ENCODE data around the gene NOCT. TPM values are rescaled to one million over a fixed set of nuclear protein-coding genes. Genes with fewer than 3 reads are reported as not detected.

The NOCT gene
- total and polyA plus RNA-seq, 3 donors from 2014 or later: 7.7 to 19.3 (median 19.0) TPM

DNA sequence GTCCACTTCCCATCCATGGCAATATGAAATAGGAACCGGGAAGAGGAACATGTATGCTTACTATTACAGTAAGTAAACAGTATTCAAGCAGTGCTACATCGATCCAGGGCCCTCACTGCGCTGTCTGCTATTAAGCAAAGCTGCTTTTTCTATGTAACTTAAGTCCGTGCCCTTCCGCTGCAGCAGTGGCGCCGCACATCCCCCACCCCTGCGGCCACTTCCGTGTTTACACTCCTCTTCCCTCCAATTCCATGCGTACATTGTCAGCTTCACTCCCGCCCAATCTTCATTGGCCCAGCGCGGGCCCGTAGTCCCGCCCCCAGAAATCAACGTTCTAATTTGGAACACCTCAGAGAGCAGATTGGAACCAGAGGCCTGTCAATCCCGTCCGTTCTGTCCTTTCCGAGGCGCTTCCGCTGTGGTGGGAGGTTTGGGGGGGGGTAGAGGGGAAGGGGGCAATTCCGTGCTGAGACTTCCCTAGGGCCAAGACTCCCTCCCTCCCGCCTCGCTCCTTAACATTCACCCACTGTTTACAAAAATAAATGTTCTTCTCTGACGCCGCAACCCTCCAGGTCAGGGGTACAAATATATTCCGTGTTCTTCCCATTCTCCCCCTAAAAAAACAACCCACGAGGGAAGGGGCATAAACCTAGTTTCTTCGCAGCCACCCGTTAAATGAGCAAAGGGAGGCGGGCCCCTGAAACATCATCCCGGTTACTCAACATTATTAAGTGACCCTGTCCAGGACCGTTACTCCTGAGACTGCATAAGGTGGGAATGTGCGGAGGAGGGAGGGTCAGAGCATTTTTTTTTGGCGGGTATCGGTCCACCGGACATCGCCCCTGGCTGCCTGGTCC, 67.4 kb downstream of the NOCT start:
- Histone ChIP-seq H3K4me1 (peaks cover 21% of the 10 kb centered on the region), H3K9me3 (no peaks in the 10 kb centered on the region), H3K4me3 (peak overlapping the region; percentile 82 to 95), H3K36me3 (ENCODE audit: low read depth, missing control alignments) (no peaks in the 10 kb centered on the region), H3K27me3 (no peaks in the 10 kb centered on the region), H3K27ac (peak overlapping the region; percentile 94 to 97)
- peak; percentile 99 for DNase-seq
- intact Hi-C loops (cut with DNase I; ENCODE audit: low total_unique reads): loop anchor here (10.0 kb wide), 1 partner anchor 92 kb away; the partner anchor contains the start of gene ELF2
- TF ChIP-seq CTCF (IDR thresholded peaks at IDR 0.05): peak in 1 of 3 experiments; percentile 10
- TF ChIP-seq POLR2A (IDR thresholded peaks at IDR 0.05): no peak
- WGBS, 2 donors: 0 to 1% methylated on average over 29 to 38 of the region's 38 CpGs

- H3K4me3 ChIP-seq: peak overlapping the region; percentile 82 to 95
- H3K9me3 ChIP-seq: no peaks in the 10 kb centered on the region
- 0% methylated on average over 4 to 24 of the region's 34 CpGs for WGBS, 2 donors
- H3K27me3 ChIP-seq: no peaks in the 10 kb centered on the region
- intact Hi-C loops (cut with DNase I; ENCODE audit: low total_unique reads): loop anchor here (10.0 kb wide), 1 partner anchor 91 kb away; the partner anchor contains the start of gene ELF2
- peaks cover 17% of the 10 kb centered on the region for H3K4me1 ChIP-seq
- no peak for DNase-seq
- H3K36me3 ChIP-seq (ENCODE audit: low read depth, missing control alignments): no peaks in the 10 kb centered on the region
- TF ChIP-seq POLR2A (IDR thresholded peaks at IDR 0.05) (no peak), CTCF (IDR thresholded peaks at IDR 0.05) (no peak)
- peak overlapping the region; percentile 94 to 97 for H3K27ac ChIP-seq
Measured at GRCh38 chr4:139083607-139083955, 68.0 kb downstream of the NOCT start.

DNA sequence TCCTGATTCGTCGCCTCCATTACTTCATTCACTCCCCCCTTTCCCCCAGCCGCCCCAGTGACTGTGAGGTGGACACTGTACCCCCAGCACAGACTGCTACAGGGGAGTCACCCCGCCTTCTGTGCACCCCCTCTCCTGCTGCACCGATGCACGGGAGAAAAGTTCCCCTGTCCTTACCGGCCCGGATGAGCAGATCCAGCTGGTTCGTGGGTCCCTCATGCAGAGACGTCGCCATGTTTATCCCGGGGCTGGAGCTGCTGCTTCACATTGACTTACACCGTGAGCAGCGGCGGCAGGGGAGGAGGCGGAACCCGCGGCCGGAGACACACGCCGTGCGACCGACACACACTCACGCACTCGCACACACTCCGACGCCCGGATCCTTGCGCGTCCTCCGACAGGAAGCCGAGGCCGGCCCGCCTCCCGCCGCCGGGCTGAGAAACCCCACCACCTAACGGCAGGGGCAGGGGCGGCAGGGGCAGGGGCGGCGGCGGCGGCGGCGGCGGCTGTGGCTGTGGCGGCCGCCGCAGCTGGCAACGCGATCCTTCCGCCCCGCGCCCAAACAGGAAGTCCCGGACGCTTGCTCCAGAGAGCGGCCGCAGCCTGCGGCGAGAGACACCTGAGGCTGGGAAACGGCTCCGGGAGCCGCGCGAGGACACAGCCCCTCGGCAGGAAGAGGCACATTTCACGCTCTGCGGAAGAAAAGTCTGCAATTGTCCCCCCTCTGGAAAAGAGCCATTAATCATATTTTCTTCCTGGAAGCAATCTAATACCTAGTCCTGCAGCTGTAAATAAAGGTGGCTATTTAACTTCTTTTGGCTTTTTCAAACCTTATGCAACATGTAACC, 68.6 kb downstream of the NOCT start:
- peaks cover 17% of the 10 kb centered on the region for H3K4me1 ChIP-seq
- peak; percentile 95 for DNase-seq
- intact Hi-C loops (cut with DNase I; ENCODE audit: low total_unique reads): loop anchor here (10.0 kb wide), 1 partner anchor 91 kb away; the partner anchor contains the start of gene ELF2
- H3K4me3 ChIP-seq: peak overlapping the region; percentile 82 to 95
- H3K27ac ChIP-seq: peak overlapping the region; percentile 94 to 97
- TF ChIP-seq CTCF (IDR thresholded peaks at IDR 0.05) (peak in 1 of 3 experiments; percentile 13), POLR2A (IDR thresholded peaks at IDR 0.05) (no peak)
- 0% methylated on average over 9 to 66 of the region's 68 CpGs for WGBS, 2 donors
- H3K9me3 ChIP-seq: no peaks in the 10 kb centered on the region
- no peaks in the 10 kb centered on the region for H3K36me3 ChIP-seq (ENCODE audit: low read depth, missing control alignments)
- no peaks in the 10 kb centered on the region for H3K27me3 ChIP-seq

DNA sequence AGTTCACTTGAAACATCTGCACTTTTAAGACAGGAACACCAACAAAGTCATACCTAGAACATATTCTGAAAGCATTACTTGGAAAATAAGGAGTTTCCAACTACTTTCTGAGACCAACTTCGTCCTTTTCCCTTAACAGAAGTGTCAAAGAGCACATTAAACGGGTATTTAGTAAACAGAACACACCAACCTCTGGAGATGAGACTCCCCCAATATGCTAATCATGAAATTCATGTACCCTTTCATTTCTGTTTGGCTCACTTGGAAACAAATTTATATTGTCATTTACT, 69.2 kb downstream of the NOCT start:
- H3K27me3 ChIP-seq: no peaks in the 10 kb centered on the region
- TF ChIP-seq POLR2A (IDR thresholded peaks at IDR 0.05) (no peak), CTCF (IDR thresholded peaks at IDR 0.05) (no peak)
- 0 to 1% methylated on average over 2 of the region's 2 CpGs for WGBS, 2 donors

More for the DNA sequence above, 69.2 kb downstream of the NOCT start:
- Histone ChIP-seq H3K4me3 (peak overlapping the region; percentile 82 to 95), H3K27ac (peak overlapping the region; percentile 94 to 97), H3K36me3 (ENCODE audit: low read depth, missing control alignments) (no peaks in the 10 kb centered on the region), H3K9me3 (no peaks in the 10 kb centered on the region), H3K4me1 (peaks cover 17% of the 10 kb centered on the region)
- intact Hi-C loops (cut with DNase I; ENCODE audit: low total_unique reads): loop anchor here (10.0 kb wide), 1 partner anchor 90 kb away; the partner anchor contains the start of gene ELF2
- DNase-seq: no peak
